22Rv1 (cell line): ENCODE data around the gene OR9Q1.

ENCODE experiments used
- ZFX ChIP-seq: fragments of 450-650 bp; IDR thresholded peaks from 2 replicates; pipeline ENCODE4 v1.6.1; 2017; ENCODE audit warnings: antibody characterized with exemption, borderline replicate concordance
- TF ChIP-seq, protein P1 (sequence below): fragments of 450-650 bp; IDR thresholded peaks from 2 replicates; pipeline ENCODE4 v1.5.1; 2017; ENCODE audit warnings: mild to moderate bottlenecking

DNA sequence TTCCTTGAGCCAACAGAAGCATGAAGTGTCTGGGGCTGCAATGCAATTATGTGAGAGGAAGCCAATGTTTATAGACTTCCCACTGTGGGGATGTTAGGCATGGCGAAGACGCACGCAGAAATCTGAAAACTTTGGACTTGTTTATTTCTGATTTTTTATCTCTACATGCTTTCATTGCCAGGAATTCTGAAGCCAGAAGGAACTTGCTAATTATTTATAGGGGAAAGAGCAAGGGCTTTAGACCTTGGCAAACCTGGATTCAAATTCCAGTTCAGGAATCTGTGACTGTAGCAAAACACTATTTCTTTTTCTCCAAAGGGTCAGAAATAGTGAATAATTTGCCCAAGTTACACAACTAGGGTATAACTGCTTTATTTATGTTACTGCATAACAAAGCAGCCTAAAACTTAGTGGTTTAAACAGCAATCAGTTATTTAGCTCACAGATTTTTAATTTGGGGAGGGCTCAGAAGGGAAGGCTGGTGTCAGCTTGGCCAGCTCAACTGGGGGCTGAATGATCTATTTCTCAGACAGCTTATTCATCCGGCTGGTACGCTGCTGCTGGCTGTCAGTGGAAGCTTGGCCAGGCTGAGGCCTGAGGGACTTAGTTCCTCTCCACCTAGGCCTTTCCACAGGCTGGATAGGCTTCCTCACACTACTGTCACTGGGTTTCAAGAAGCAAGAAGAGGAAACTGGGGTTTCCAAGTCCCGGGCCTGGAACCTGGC lies 5.2 kb downstream of the OR9Q1 start:
- TF ChIP-seq, protein P1, sequence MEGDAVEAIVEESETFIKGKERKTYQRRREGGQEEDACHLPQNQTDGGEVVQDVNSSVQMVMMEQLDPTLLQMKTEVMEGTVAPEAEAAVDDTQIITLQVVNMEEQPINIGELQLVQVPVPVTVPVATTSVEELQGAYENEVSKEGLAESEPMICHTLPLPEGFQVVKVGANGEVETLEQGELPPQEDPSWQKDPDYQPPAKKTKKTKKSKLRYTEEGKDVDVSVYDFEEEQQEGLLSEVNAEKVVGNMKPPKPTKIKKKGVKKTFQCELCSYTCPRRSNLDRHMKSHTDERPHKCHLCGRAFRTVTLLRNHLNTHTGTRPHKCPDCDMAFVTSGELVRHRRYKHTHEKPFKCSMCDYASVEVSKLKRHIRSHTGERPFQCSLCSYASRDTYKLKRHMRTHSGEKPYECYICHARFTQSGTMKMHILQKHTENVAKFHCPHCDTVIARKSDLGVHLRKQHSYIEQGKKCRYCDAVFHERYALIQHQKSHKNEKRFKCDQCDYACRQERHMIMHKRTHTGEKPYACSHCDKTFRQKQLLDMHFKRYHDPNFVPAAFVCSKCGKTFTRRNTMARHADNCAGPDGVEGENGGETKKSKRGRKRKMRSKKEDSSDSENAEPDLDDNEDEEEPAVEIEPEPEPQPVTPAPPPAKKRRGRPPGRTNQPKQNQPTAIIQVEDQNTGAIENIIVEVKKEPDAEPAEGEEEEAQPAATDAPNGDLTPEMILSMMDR, result no peak
- no peak for TF ChIP-seq ZFX
